HEK293 (cell line): ENCODE data around the gene PTPN18.
A peak's percentile ranks its signal among the peaks of the same experiment; 100 is the strongest.

Source experiments
- ATF2 ChIP-seq: fragments of 450-650 bp; formaldehyde crosslinking; IDR thresholded peaks from 2 replicates; pipeline ENCODE4 v1.5.1; 2016; ENCODE audit warnings: missing biosample characterization, missing genetic modification characterization, low read depth
- KLF10 ChIP-seq: fragments of 450-650 bp; IDR thresholded peaks from 2 replicates; pipeline ENCODE4 v1.5.1; 2018; ENCODE audit warnings: missing biosample characterization, mild to moderate bottlenecking, missing genetic modification characterization
- KLF17 ChIP-seq: fragments of 450-650 bp; formaldehyde crosslinking; IDR thresholded peaks from 2 replicates; pipeline ENCODE4 v1.5.1; 2016; ENCODE audit warnings: missing biosample characterization, missing genetic modification characterization
- KLF7 ChIP-seq: fragments of 450-650 bp; formaldehyde crosslinking; IDR thresholded peaks from 2 replicates; pipeline ENCODE4 v1.5.1; 2016; ENCODE audit warnings: missing biosample characterization, missing genetic modification characterization, borderline replicate concordance
- KLF8 ChIP-seq: fragments of 450-650 bp; formaldehyde crosslinking; IDR thresholded peaks from 2 replicates; pipeline ENCODE4 v1.5.1; 2016; ENCODE audit warnings: missing biosample characterization, missing genetic modification characterization
- SP3 ChIP-seq: fragments of 450-650 bp; formaldehyde crosslinking; IDR thresholded peaks from 2 replicates; pipeline ENCODE4 v1.5.1; 2016; ENCODE audit warnings: missing biosample characterization, missing genetic modification characterization
- ZBTB11 ChIP-seq: fragments of 450-650 bp; formaldehyde crosslinking; conservative IDR thresholded peaks from 2 replicates; pipeline ENCODE4 v1.5.1; 2016; ENCODE audit warnings: low read depth, missing biosample characterization, missing genetic modification characterization
- ZBTB44 ChIP-seq: fragments of 450-650 bp; IDR thresholded peaks from 2 replicates; pipeline ENCODE4 v1.5.1; 2018; ENCODE audit warnings: missing biosample characterization, mild to moderate bottlenecking, missing genetic modification characterization
- ZBTB49 ChIP-seq: fragments of 450-650 bp; formaldehyde crosslinking; IDR thresholded peaks from 2 replicates; pipeline ENCODE4 v1.5.1; 2016; ENCODE audit warnings: missing biosample characterization, missing genetic modification characterization, low read depth
- ZBTB8A ChIP-seq: fragments of 450-650 bp; formaldehyde crosslinking; IDR thresholded peaks from 2 replicates; pipeline ENCODE4 v1.5.1; 2016; ENCODE audit warnings: missing biosample characterization, missing genetic modification characterization
- ZNF112 ChIP-seq: fragments of 450-650 bp; formaldehyde crosslinking; IDR thresholded peaks from 2 replicates; pipeline ENCODE4 v1.5.0; 2017; ENCODE audit warnings: missing biosample characterization, missing genetic modification characterization
- ZNF155 ChIP-seq: fragments of 450-650 bp; formaldehyde crosslinking; IDR thresholded peaks from 2 replicates; pipeline ENCODE4 v1.5.1; 2016; ENCODE audit warnings: missing biosample characterization, missing genetic modification characterization
- ZNF174 ChIP-seq: fragments of 450-650 bp; formaldehyde crosslinking; IDR thresholded peaks from 2 replicates; pipeline ENCODE4 v1.5.0; 2017; ENCODE audit warnings: missing biosample characterization, mild to moderate bottlenecking, missing genetic modification characterization
- ZNF18 ChIP-seq: fragments of 450-650 bp; formaldehyde crosslinking; IDR thresholded peaks from 2 replicates; pipeline ENCODE4 v1.5.1; 2016; ENCODE audit warnings: missing biosample characterization, missing genetic modification characterization
- ZNF184 ChIP-seq: fragments of 450-650 bp; IDR thresholded peaks from 2 replicates; pipeline ENCODE4 v1.5.1; 2018; ENCODE audit warnings: missing biosample characterization, mild to moderate bottlenecking, missing genetic modification characterization
- ZNF221 ChIP-seq: fragments of 450-650 bp; formaldehyde crosslinking; IDR thresholded peaks from 2 replicates; pipeline ENCODE4 v1.5.1; 2017; ENCODE audit warnings: missing biosample characterization, missing genetic modification characterization, borderline replicate concordance
- ZNF239 ChIP-seq: fragments of 450-650 bp; formaldehyde crosslinking; IDR thresholded peaks from 2 replicates; pipeline ENCODE4 v1.5.1; 2016; ENCODE audit warnings: missing biosample characterization, missing genetic modification characterization
- ZNF248 ChIP-seq: fragments of 450-650 bp; formaldehyde crosslinking; IDR thresholded peaks from 2 replicates; pipeline ENCODE4 v1.5.1; 2017; ENCODE audit warnings: missing biosample characterization, missing genetic modification characterization
- ZNF274 ChIP-seq, 2 experiments: fragments of 200-500 bp in 1 of 2; fragments of 450-650 bp in 1 of 2; sonication (Bioruptor generic) in 1 of 2; formaldehyde crosslinking in 1 of 2; IDR thresholded peaks; 2 replicates each; pipeline versions ENCODE4 v1.5.1 to v1.6.1; 2014 to 2016; ENCODE audit warnings: borderline replicate concordance in 1 of 2, inconsistent platforms in 1 of 2, low read length in 1 of 2, missing biosample characterization in 1 of 2, missing genetic modification characterization in 1 of 2
- ZNF335 ChIP-seq: fragments of 450-650 bp; formaldehyde crosslinking; conservative IDR thresholded peaks from 2 replicates; pipeline ENCODE4 v1.5.1; 2016; ENCODE audit warnings: missing biosample characterization, missing genetic modification characterization
- ZNF341 ChIP-seq: fragments of 450-650 bp; formaldehyde crosslinking; IDR thresholded peaks from 2 replicates; pipeline ENCODE4; 2016; ENCODE audit warnings: low read depth, missing biosample characterization, missing genetic modification characterization
- ZSCAN18 ChIP-seq: fragments of 450-650 bp; formaldehyde crosslinking; IDR thresholded peaks from 2 replicates; pipeline ENCODE4 v1.5.1; 2016; ENCODE audit warnings: missing biosample characterization, missing genetic modification characterization

The PTPN18 gene

GRCh38 chr2:130355578-130356431 lies at the start of gene PTPN18 (continued):
- peak; percentile 96 for TF ChIP-seq ZBTB8A (tag by site-specific recombination)
- TF ChIP-seq ZNF184 (tag by site-specific recombination), result no peak
- TF ChIP-seq ZNF155 (tag by site-specific recombination), result no peak
- peak; percentile 18; the same call in 1 of the 2 replicates for TF ChIP-seq KLF10 (tag by site-specific recombination)
- TF ChIP-seq ZSCAN18 (tag by site-specific recombination), result no peak
- TF ChIP-seq KLF17 (tag by site-specific recombination), result 0 out of 2 replicates have a peak, but pooled peaks have one; percentile 18
- TF ChIP-seq ZNF112, result no peak
- TF ChIP-seq KLF8, result no peak
- TF ChIP-seq ZBTB49, result no peak
- 0 out of 2 replicates have a peak, but pooled peaks have one; percentile 26 for TF ChIP-seq SP3
- TF ChIP-seq ZNF335, result peak; percentile 68
- no peak for TF ChIP-seq ZNF274 (IDR thresholded peaks at IDR 0.05; ENCODE audit: low read length)
- TF ChIP-seq ZNF274 (tag by site-specific recombination; IDR thresholded peaks at IDR 0.05; ENCODE audit: borderline replicate concordance), result no peak
- TF ChIP-seq ZBTB44 (tag by site-specific recombination), result 0 out of 2 replicates have a peak, but pooled peaks have one; percentile 13
- TF ChIP-seq ZNF341 (tag by site-specific recombination), result peak; percentile 48; the same call in 1 of the 2 replicates
- TF ChIP-seq ZNF18 (tag by site-specific recombination), result no peak
- TF ChIP-seq ZBTB11 (tag by site-specific recombination), result 0 out of 2 replicates have a peak, but pooled peaks have one; percentile 18
- no peak for TF ChIP-seq ATF2
- TF ChIP-seq ZNF248 (tag by site-specific recombination), result no peak
- no peak for TF ChIP-seq ZNF221 (tag by site-specific recombination)
- no peak for TF ChIP-seq ZNF174
- TF ChIP-seq KLF7 (tag by site-specific recombination), result no peak
- no peak for TF ChIP-seq ZNF239 (tag by site-specific recombination)
